Measurements from ENCODE around the gene EIF4H.

DNA sequence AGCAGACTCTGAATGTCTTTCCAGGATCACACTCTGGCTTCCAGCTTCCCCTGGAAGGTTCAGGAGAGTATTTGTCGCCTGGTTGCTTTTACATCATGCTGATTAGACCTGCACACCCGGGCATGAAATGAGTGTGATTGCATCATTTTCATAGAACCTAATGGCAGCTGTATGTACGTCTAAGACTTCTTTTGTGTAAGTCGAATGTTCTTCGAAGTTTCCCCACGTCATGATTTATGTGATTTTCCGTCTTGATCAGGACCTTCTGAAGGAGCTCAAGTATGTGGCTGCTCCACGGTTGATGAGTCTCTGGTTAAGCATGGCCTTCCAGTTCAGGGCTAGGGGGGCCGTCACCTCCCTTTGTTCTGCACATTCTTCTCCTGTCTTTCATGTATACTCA, 4.5 kb downstream of the EIF4H start:
- TF ChIP-seq, protein P1, sequence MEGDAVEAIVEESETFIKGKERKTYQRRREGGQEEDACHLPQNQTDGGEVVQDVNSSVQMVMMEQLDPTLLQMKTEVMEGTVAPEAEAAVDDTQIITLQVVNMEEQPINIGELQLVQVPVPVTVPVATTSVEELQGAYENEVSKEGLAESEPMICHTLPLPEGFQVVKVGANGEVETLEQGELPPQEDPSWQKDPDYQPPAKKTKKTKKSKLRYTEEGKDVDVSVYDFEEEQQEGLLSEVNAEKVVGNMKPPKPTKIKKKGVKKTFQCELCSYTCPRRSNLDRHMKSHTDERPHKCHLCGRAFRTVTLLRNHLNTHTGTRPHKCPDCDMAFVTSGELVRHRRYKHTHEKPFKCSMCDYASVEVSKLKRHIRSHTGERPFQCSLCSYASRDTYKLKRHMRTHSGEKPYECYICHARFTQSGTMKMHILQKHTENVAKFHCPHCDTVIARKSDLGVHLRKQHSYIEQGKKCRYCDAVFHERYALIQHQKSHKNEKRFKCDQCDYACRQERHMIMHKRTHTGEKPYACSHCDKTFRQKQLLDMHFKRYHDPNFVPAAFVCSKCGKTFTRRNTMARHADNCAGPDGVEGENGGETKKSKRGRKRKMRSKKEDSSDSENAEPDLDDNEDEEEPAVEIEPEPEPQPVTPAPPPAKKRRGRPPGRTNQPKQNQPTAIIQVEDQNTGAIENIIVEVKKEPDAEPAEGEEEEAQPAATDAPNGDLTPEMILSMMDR (conservative IDR thresholded peaks at IDR 0.05; ENCODE audit: low read depth, low read length): no peak
- TF ChIP-seq EZH2 (IDR thresholded peaks at IDR 0.05; ENCODE audit: borderline replicate concordance, low read depth, low read length, poor library complexity, severe bottlenecking): no peak

All from A673 (cell line).